Osteocyte (in vitro differentiated cells): ENCODE results near the gene ARHGDIG. TPM values are rescaled to one million over a fixed set of nuclear protein-coding genes. Genes with fewer than 3 reads are reported as not detected.

Experiments used
- DNase-seq: peaks from one replicate; pipeline ENCODE4 v3.0.0; 2021; ENCODE audit warnings: mixed read lengths; ENCODE audit not compliant: unreplicated experiment; ENCODE audit errors: extremely low spot score
- H3K27ac Mint-ChIP-seq: one replicate; pipeline ENCODE4 v1.8.0; 2021; ENCODE audit warnings: mild to moderate bottlenecking, mixed read lengths; ENCODE audit not compliant: unreplicated experiment
- H3K27me3 Mint-ChIP-seq: one replicate; pipeline ENCODE4 v1.8.0; 2021; ENCODE audit warnings: mixed read lengths; ENCODE audit not compliant: unreplicated experiment
- H3K36me3 Mint-ChIP-seq: one replicate; pipeline ENCODE4 v1.8.0; 2021; ENCODE audit warnings: mixed read lengths; ENCODE audit not compliant: unreplicated experiment
- H3K4me1 Mint-ChIP-seq: one replicate; pipeline ENCODE4 v1.8.0; 2021; ENCODE audit warnings: mixed read lengths; ENCODE audit not compliant: unreplicated experiment
- H3K4me3 Mint-ChIP-seq: one replicate; pipeline ENCODE4 v1.8.0; 2021; ENCODE audit warnings: mild to moderate bottlenecking, moderate library complexity, mixed read lengths; ENCODE audit not compliant: unreplicated experiment
- H3K9me3 Mint-ChIP-seq: one replicate; pipeline ENCODE4 v1.8.0; 2021; ENCODE audit warnings: mixed read lengths; ENCODE audit not compliant: unreplicated experiment
- total RNA-seq: library from RNA; stranded (reverse); gene quantifications from 2 replicates; pipeline ENCODE4 v1.2.1, GENCODE V29; 2021
- TF ChIP-seq, protein P1 (sequence below): fragments of 200-600 bp; sonication (generic); IDR thresholded peaks from 2 replicates; pipeline ENCODE4 v1.5.0; 2021; ENCODE audit warnings: antibody characterized with exemption, mild to moderate bottlenecking, moderate library complexity

ARHGDIG gene
- total RNA-seq, 1 donor from 2014 or later = 0.54 TPM

- no peaks in the 10 kb centered on the region for H3K36me3 Mint-ChIP-seq
- TF ChIP-seq, protein P1, sequence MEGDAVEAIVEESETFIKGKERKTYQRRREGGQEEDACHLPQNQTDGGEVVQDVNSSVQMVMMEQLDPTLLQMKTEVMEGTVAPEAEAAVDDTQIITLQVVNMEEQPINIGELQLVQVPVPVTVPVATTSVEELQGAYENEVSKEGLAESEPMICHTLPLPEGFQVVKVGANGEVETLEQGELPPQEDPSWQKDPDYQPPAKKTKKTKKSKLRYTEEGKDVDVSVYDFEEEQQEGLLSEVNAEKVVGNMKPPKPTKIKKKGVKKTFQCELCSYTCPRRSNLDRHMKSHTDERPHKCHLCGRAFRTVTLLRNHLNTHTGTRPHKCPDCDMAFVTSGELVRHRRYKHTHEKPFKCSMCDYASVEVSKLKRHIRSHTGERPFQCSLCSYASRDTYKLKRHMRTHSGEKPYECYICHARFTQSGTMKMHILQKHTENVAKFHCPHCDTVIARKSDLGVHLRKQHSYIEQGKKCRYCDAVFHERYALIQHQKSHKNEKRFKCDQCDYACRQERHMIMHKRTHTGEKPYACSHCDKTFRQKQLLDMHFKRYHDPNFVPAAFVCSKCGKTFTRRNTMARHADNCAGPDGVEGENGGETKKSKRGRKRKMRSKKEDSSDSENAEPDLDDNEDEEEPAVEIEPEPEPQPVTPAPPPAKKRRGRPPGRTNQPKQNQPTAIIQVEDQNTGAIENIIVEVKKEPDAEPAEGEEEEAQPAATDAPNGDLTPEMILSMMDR = no peak
- DNase-seq = no peak
- H3K4me3 Mint-ChIP-seq = no peak overlapping the region
- H3K9me3 Mint-ChIP-seq = no peaks in the 10 kb centered on the region
- H3K27me3 Mint-ChIP-seq = no peaks in the 10 kb centered on the region
- H3K27ac Mint-ChIP-seq = no peak overlapping the region
- H3K4me1 Mint-ChIP-seq = peaks cover 1% of the 10 kb centered on the region
These were observed 41.1 kb downstream of the ARHGDIG start for GRCh38 chr16:321532-321931.

- Mint-ChIP-seq H3K36me3 (no peaks in the 10 kb centered on the region), H3K4me3 (no peak overlapping the region), H3K27ac (no peak overlapping the region), H3K27me3 (no peaks in the 10 kb centered on the region), H3K9me3 (no peaks in the 10 kb centered on the region), H3K4me1 (peaks cover 4% of the 10 kb centered on the region)
- DNase-seq = no peak
- TF ChIP-seq, protein P1 = no peak
These were observed 42.2 kb downstream of the ARHGDIG start for GRCh38 chr16:322476-323143.

DNA sequence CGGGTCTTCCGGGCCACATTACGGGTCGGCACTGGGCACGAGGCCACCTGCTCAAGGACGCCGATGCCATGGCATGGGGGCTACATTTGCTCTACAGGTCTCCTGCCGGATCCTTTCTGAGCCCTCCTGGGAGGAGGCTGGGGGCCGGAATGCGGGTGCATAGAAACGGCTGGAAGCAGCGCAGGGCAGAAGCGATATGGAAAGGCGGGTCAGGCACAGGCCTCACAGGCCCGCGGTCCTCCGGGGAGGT is 43.7 kb downstream of the ARHGDIG start:
- no peak for DNase-seq
- Mint-ChIP-seq H3K4me3 (no peak overlapping the region), H3K36me3 (no peaks in the 10 kb centered on the region), H3K4me1 (peaks cover 4% of the 10 kb centered on the region), H3K9me3 (no peaks in the 10 kb centered on the region), H3K27ac (no peak overlapping the region), H3K27me3 (no peaks in the 10 kb centered on the region)
- TF ChIP-seq, protein P1 = no peak

GRCh38 chr16:324451-325334 is 44.3 kb downstream of the ARHGDIG start:
- H3K36me3 Mint-ChIP-seq = no peaks in the 10 kb centered on the region
- H3K4me3 Mint-ChIP-seq = no peak overlapping the region
- no peak for DNase-seq
- peaks cover 4% of the 10 kb centered on the region for H3K4me1 Mint-ChIP-seq
- no peaks in the 10 kb centered on the region for H3K27me3 Mint-ChIP-seq
- TF ChIP-seq, protein P1 = no peak
- no peak overlapping the region for H3K27ac Mint-ChIP-seq
- H3K9me3 Mint-ChIP-seq = no peaks in the 10 kb centered on the region

GRCh38 chr16:325375-326145 is 45.2 kb downstream of the ARHGDIG start:
- TF ChIP-seq, protein P1 = no peak
- Mint-ChIP-seq H3K9me3 (no peaks in the 10 kb centered on the region), H3K27me3 (no peaks in the 10 kb centered on the region), H3K4me3 (no peak overlapping the region), H3K4me1 (peaks cover 4% of the 10 kb centered on the region), H3K27ac (no peak overlapping the region), H3K36me3 (no peaks in the 10 kb centered on the region)
- no peak for DNase-seq
